Lower leg skin (tissue), 4 donors: ENCODE measurements around the gene TFF2. TPM values are rescaled to one million over a fixed set of nuclear protein-coding genes. Genes with fewer than 3 reads are reported as not detected.

Experiments used
- DNase-seq, 2 donors: peaks; one replicate each; pipeline ENCODE4 v3.0.0-alpha.2; 2019; ENCODE audit warnings: low spot score in 2 of 2
- H3K4me3 ChIP-seq: fragments of 200-600 bp; sonication (generic); 2 replicates; pipeline ENCODE4 v1.5.1; 2017; ENCODE audit warnings: mild to moderate bottlenecking, low read depth; ENCODE audit not compliant: poor library complexity, severe bottlenecking
- POLR2A ChIP-seq, 2 donors: fragments of 450-650 bp; IDR thresholded peaks; one replicate each; pipeline ENCODE4 v1.6.1; 2016 to 2017; ENCODE audit warnings: antibody characterized with exemption in 2 of 2, mild to moderate bottlenecking in 1 of 2, moderate library complexity in 1 of 2
- WGBS, 2 donors: methylation state at CpG; one replicate each; pipeline ENCODE4 v1.1.5; 2018; 5-methylcytosine and 5-hydroxymethylcytosine counted together
- intact Hi-C: fragments of 100-400 bp; cut with DNase I; formaldehyde crosslinking; loops from one replicate; pipeline ENCODE4 v1.15.0; 2023; ENCODE audit warnings: low total_unique reads
- total RNA-seq, 4 donors: library from RNA; depleted of rRNA; stranded (reverse); fragments of >200 nt; gene quantifications; one replicate each; pipeline ENCODE4 v1.1.0, GENCODE V29; 2016
- TF ChIP-seq, protein P1 (sequence below), 3 donors: fragments of 450-650 bp; IDR thresholded peaks; one replicate each; pipeline ENCODE4 v1.5.1; 2016; ENCODE audit warnings: antibody characterized with exemption in 3 of 3, mild to moderate bottlenecking in 3 of 3, moderate library complexity in 2 of 3

The TFF2 gene
- total RNA-seq, 4 donors from 2014 or later, result not detected

DNA sequence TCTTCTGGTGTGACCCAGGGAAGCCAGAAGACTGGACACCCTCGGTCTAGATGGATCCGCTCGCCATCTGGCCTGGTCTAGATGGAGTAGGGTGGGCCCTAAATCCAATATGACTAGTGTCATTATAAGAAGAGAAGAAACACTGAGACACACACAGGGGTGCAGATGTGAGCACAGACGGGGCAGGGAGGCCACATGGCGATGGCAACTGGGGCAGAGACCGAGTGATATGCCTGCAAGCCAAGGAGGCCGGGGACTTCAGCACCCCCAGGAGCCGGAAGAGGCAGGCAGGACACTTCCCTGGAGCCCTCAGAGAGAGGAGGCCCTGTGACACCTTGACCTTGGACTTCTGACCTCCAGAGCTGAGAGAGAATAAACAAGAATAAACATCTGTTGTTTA is 30.0 kb downstream of the TFF2 start:
- intact Hi-C loops, result no loop called here
- DNase-seq, result peak in 1 of 2 donors; percentile 20
- H3K4me3 ChIP-seq, result no peak overlapping the region
- WGBS, 2 donors, result 85 to 93% methylated on average over 8 of the region's 8 CpGs
- TF ChIP-seq, protein P1, sequence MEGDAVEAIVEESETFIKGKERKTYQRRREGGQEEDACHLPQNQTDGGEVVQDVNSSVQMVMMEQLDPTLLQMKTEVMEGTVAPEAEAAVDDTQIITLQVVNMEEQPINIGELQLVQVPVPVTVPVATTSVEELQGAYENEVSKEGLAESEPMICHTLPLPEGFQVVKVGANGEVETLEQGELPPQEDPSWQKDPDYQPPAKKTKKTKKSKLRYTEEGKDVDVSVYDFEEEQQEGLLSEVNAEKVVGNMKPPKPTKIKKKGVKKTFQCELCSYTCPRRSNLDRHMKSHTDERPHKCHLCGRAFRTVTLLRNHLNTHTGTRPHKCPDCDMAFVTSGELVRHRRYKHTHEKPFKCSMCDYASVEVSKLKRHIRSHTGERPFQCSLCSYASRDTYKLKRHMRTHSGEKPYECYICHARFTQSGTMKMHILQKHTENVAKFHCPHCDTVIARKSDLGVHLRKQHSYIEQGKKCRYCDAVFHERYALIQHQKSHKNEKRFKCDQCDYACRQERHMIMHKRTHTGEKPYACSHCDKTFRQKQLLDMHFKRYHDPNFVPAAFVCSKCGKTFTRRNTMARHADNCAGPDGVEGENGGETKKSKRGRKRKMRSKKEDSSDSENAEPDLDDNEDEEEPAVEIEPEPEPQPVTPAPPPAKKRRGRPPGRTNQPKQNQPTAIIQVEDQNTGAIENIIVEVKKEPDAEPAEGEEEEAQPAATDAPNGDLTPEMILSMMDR (IDR thresholded peaks at IDR 0.05), result no peak
- TF ChIP-seq POLR2A (IDR thresholded peaks at IDR 0.05), result no peak

DNA sequence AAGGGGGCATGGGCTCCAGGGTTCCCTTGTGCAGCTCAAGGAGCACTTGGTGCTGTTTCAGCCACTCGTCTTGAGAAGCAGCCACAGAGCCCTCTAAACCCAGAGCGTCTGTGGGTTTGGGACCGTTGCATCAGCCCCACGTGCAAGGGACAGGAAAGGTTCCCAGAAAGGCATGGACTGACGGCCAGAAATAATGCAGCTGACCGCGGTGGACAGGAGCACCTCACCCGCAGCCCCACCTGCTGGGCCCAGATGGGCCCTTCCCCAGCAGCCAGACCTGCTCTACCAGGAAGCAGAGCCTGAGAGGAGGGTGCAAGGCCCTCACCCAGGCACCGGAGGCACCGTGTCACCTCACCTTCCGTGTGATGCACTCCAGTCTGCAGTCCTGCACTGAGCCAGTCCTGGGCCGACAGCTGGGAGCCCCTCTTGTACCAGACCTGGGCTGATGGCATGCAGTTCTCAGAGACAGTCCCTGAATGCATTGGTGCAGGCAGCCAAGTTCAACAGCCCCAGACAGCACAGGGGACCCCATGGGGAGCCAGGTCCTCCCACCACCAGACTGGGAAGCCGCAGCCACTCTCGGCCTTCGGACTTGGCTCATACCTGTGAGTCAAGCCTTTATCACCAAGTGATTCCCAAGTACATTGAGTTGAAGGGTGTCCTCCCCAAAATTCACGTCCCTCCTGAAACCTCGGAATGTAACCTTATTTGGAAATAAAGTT is 30.8 kb downstream of the TFF2 start:
- no peak overlapping the region for H3K4me3 ChIP-seq
- intact Hi-C loops, result loop anchor here (10.0 kb wide), 1 partner anchor 125 kb away; no protein-coding TSS in a partner anchor
- peak in 1 of 2 donors; percentile 77 for DNase-seq
- TF ChIP-seq, protein P1 (IDR thresholded peaks at IDR 0.05), result no peak
- 75 to 83% methylated on average over 17 of the region's 17 CpGs for WGBS, 2 donors

GRCh38 chr21:42319376-42319775 is 31.4 kb downstream of the TFF2 start:
- TF ChIP-seq POLR2A (IDR thresholded peaks at IDR 0.05), result no peak
- TF ChIP-seq, protein P1 (IDR thresholded peaks at IDR 0.05), result no peak
- H3K4me3 ChIP-seq, result no peak overlapping the region
- 64 to 76% methylated on average over 10 of the region's 10 CpGs for WGBS, 2 donors
- DNase-seq, result peak in 1 of 2 donors; percentile 78
- intact Hi-C loops, result loop anchor here (10.0 kb wide), 1 partner anchor 125 kb away; no protein-coding TSS in a partner anchor

DNA sequence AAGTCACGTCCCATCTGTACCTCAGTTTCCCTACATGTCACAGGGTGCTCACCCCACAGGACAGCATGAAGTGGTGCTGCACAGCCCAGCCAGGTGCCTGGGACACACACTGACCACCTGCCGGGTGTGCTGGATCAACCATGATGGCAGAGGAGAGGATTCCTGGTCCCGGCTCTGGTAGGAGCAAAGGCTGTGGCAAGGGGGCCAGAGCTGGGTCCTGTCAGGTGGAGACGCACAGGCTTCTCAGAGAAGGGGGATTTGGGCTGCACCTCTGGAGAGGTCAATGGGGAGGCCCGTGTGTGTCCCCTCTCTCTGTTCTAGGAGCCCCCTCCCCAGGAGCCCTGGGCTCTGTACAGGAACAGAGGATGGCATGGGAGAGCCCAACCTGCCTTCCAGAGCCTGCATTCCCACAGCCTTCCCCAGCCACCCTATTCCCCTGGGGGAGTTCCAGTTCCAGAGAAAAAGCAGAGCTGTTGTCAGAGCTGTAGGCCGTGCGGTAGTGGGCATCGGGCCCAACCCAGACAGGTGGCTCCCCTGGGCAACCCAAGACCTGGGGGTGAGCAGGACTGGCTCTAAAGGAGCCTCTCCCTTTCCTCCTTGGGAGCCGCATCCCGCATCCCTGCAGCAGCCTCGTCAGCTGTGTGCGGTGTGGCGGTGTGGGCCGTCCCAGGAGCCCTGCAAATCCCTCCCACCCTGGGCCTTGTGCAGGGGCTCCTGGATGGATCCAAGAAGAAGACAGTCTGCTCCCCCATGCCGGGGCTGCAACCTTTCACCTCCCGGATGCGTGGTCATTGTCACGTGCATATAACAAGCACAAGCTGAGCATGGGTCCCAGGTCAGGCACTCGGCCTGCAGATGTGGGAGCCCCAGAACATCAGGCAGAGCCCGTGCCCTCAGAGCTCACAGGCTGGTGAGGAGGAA is 32.7 kb downstream of the TFF2 start:
- DNase-seq, result peak in 1 of 2 donors; percentile 84
- intact Hi-C loops, result loop anchor here (10.0 kb wide), 1 partner anchor 127 kb away; no protein-coding TSS in a partner anchor
- 83 to 86% methylated on average over 14 to 19 of the region's 20 CpGs for WGBS, 2 donors
- no peak overlapping the region for H3K4me3 ChIP-seq
- TF ChIP-seq POLR2A (IDR thresholded peaks at IDR 0.05), result no peak
- TF ChIP-seq, protein P1 (IDR thresholded peaks at IDR 0.05), result no peak

DNA sequence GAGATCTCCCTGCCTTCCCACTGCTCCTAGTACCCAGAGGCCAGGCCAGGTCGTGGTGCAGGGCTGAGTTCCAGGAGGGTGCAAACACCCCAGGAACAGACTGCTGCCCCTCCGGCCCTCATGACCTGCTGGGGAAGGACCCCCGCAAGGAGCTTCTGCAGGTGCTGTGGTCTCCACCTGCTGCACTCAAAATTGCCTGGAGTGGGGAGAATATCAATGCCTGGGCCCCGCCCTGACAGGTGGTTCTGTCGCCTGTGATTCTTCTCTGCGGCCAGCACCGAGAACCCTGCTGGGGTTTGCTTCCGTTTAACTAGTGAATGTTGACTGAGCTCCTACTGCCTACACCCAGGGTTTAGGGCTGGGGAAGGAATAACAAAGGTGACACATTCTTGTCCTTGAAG is 33.5 kb downstream of the TFF2 start:
- DNase-seq, result peak in 1 of 2 donors; percentile 76
- intact Hi-C loops, result loop anchor here (10.0 kb wide), 1 partner anchor 127 kb away; no protein-coding TSS in a partner anchor
- no peak for TF ChIP-seq POLR2A (IDR thresholded peaks at IDR 0.05)
- TF ChIP-seq, protein P1 (IDR thresholded peaks at IDR 0.05), result no peak
- WGBS, 2 donors, result 66 to 71% methylated on average over 7 of the region's 8 CpGs
- H3K4me3 ChIP-seq, result no peak overlapping the region
